ENCODE results near the gene GEMIN7.

DNA sequence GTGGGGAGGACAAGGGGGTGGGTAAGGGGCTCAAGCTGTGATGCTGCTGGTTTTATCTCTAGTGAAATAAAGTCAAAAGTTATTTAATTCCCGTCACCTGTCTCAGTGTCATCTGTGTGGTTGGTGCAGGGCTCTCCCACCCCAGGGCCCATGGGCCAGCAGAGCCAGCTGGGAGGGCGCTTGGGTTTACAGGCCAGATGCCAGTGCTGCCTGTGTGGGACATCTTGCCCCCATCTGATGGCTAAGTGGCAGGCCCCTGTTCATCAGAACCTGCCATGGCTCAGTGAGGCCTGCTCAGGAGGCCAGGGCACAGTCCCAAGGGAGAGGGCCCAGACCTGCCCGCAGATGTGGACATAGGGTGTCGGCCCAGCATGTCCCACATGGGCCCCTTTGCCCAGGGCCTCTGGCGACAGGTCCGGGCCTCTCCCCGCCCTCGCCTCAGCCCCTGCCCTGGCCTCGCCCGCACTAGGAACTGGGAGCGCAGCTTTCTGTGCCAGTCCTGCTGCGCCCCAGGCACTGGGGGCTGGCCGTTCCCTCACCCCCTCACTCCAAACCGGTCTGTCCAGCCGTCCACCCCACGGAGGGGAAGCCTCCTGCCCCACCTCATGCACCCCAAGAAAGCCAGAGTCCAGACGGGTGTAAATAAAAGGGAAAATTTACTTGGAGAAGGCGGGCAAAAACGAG lies 8.1 kb upstream of the GEMIN7 start:
- no peak for TF ChIP-seq CTCF (IDR thresholded peaks at IDR 0.05)
- no peak for TF ChIP-seq POLR2A (IDR thresholded peaks at IDR 0.05)
